ENCODE measurements around the gene GRXCR1. TPM values are rescaled to one million over a fixed set of nuclear protein-coding genes. Genes with fewer than 3 reads are reported as not detected.

The GRXCR1 gene
- total RNA-seq, 1 experiment from 2014 or later: not detected

DNA sequence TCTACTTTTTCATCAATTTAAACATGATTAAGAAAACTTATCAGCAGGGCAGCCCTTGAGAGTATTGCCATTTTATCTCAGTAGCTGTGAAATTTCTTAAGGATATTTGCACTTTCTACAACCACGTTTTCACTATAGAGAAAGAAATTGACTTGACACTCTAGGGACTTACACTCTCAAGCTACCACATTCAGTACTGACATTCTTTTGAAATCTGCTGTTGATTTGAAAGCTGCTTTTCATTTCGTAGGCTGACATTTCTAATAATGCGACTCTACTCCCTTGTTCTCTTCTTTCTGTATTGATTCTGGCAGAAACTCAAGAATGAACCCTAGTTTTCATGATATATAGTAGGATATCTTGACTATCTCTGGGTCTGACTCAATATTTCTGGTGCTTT lies 13.7 kb upstream of the GRXCR1 start (continued):
- TF ChIP-seq ATF1 (CRISPR knock-in tag; IDR thresholded peaks at IDR 0.05) (no peak), TEAD1 (CRISPR knock-in tag; IDR thresholded peaks at IDR 0.05) (no peak), ZNF396 (CRISPR knock-in tag; IDR thresholded peaks at IDR 0.05; ENCODE audit: borderline replicate concordance) (no peak), NFYB (CRISPR knock-in tag; conservative IDR thresholded peaks at IDR 0.05; ENCODE audit: low read depth) (no peak), MXD4 (CRISPR knock-in tag; IDR thresholded peaks at IDR 0.05; ENCODE audit: borderline replicate concordance) (no peak)

GRCh38 chr4:42881253-42881652 lies 11.3 kb upstream of the GRXCR1 start:
- CTCF ChIA-PET: no interaction called here
- TF ChIP-seq, protein P1, sequence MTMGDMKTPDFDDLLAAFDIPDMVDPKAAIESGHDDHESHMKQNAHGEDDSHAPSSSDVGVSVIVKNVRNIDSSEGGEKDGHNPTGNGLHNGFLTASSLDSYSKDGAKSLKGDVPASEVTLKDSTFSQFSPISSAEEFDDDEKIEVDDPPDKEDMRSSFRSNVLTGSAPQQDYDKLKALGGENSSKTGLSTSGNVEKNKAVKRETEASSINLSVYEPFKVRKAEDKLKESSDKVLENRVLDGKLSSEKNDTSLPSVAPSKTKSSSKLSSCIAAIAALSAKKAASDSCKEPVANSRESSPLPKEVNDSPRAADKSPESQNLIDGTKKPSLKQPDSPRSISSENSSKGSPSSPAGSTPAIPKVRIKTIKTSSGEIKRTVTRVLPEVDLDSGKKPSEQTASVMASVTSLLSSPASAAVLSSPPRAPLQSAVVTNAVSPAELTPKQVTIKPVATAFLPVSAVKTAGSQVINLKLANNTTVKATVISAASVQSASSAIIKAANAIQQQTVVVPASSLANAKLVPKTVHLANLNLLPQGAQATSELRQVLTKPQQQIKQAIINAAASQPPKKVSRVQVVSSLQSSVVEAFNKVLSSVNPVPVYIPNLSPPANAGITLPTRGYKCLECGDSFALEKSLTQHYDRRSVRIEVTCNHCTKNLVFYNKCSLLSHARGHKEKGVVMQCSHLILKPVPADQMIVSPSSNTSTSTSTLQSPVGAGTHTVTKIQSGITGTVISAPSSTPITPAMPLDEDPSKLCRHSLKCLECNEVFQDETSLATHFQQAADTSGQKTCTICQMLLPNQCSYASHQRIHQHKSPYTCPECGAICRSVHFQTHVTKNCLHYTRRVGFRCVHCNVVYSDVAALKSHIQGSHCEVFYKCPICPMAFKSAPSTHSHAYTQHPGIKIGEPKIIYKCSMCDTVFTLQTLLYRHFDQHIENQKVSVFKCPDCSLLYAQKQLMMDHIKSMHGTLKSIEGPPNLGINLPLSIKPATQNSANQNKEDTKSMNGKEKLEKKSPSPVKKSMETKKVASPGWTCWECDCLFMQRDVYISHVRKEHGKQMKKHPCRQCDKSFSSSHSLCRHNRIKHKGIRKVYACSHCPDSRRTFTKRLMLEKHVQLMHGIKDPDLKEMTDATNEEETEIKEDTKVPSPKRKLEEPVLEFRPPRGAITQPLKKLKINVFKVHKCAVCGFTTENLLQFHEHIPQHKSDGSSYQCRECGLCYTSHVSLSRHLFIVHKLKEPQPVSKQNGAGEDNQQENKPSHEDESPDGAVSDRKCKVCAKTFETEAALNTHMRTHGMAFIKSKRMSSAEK (CRISPR knock-in tag; IDR thresholded peaks at IDR 0.05; ENCODE audit: borderline replicate concordance): no peak
- Mint-ChIP-seq H3K27me3 (ENCODE audit: low read depth) (no peaks in the 10 kb centered on the region), H3K9me3 (peaks cover 14% of the 10 kb centered on the region), H3K27ac (no peak overlapping the region), H3K4me1 (no peaks in the 10 kb centered on the region), H3K4me3 (no peak overlapping the region), H3K36me3 (no peaks in the 10 kb centered on the region)
- POLR2A ChIA-PET: no interaction called here
- ATAC-seq (no peak), DNase-seq (ENCODE audit: low spot score) (no peak)

DNA sequence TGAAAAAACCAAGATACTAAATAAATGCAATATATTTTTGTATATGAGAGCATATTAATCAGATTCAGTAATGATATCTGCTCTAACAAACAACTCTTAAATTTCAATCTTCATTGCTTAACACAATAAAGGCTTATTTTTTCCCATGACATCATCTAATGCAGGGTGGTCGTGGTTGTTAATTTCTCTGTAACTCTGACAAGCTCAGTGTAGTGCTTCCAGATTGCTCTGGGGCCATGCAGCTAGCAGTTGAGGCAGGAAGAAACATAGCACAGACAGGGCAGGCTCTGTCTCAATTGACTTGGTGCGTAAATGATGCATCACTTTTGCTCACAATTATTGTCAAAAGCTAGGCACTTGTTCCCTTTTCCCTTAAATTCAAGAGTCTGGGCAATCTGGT lies 869 bp upstream of the GRXCR1 start:
- ATAC-seq: no peak
- no peak for TF ChIP-seq STAT6 (CRISPR knock-in tag; conservative IDR thresholded peaks at IDR 0.05; ENCODE audit: low read depth)
- TF ChIP-seq ZNF121 (CRISPR knock-in tag; IDR thresholded peaks at IDR 0.05): no peak
- TF ChIP-seq SMAD3 (CRISPR knock-in tag; IDR thresholded peaks at IDR 0.05; ENCODE audit: borderline replicate concordance): no peak
- no peak for TF ChIP-seq ATF6 (CRISPR knock-in tag; IDR thresholded peaks at IDR 0.05)
- no peak for TF ChIP-seq ZNF219 (CRISPR knock-in tag; IDR thresholded peaks at IDR 0.05; ENCODE audit: borderline replicate concordance)
- TF ChIP-seq IRF2 (CRISPR knock-in tag; IDR thresholded peaks at IDR 0.05; ENCODE audit: borderline replicate concordance, low read depth): no peak
- TF ChIP-seq ZNF671 (CRISPR knock-in tag; IDR thresholded peaks at IDR 0.05): no peak
- no peak for TF ChIP-seq FOXP1 (CRISPR knock-in tag; IDR thresholded peaks at IDR 0.05; ENCODE audit: borderline replicate concordance)
- no peak for TF ChIP-seq TP53 (CRISPR knock-in tag; IDR thresholded peaks at IDR 0.05)
- TF ChIP-seq NFATC4 (CRISPR knock-in tag; IDR thresholded peaks at IDR 0.05): no peak
- TF ChIP-seq, protein P2, sequence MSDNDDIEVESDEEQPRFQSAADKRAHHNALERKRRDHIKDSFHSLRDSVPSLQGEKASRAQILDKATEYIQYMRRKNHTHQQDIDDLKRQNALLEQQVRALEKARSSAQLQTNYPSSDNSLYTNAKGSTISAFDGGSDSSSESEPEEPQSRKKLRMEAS (CRISPR knock-in tag; IDR thresholded peaks at IDR 0.05): no peak
- no peak for TF ChIP-seq ESRRA (CRISPR knock-in tag; IDR thresholded peaks at IDR 0.05; ENCODE audit: borderline replicate concordance)
- TF ChIP-seq PREB (CRISPR knock-in tag; IDR thresholded peaks at IDR 0.05; ENCODE audit: borderline replicate concordance): no peak
- TF ChIP-seq JAZF1 (CRISPR knock-in tag; IDR thresholded peaks at IDR 0.05): no peak
- TF ChIP-seq CBFB (CRISPR knock-in tag; IDR thresholded peaks at IDR 0.05; ENCODE audit: low read depth): no peak
- no peak for TF ChIP-seq JUN (CRISPR knock-in tag; IDR thresholded peaks at IDR 0.05)
- TF ChIP-seq SP1 (CRISPR knock-in tag; conservative IDR thresholded peaks at IDR 0.05): no peak
- TF ChIP-seq NR3C1 (CRISPR knock-in tag; conservative IDR thresholded peaks at IDR 0.05; ENCODE audit: low read depth): no peak
- no peak for TF ChIP-seq CREB1 (CRISPR knock-in tag; IDR thresholded peaks at IDR 0.05)
- no peak for DNase-seq (ENCODE audit: low spot score)
- H3K9me3 Mint-ChIP-seq: no peaks in the 10 kb centered on the region; the same call in 1 of the 2 replicates
- no peak overlapping the region for H3K4me3 Mint-ChIP-seq
- CTCF ChIA-PET: no interaction called here
- H3K36me3 Mint-ChIP-seq: no peaks in the 10 kb centered on the region
- no peak overlapping the region for H3K27ac Mint-ChIP-seq
- POLR2A ChIA-PET: no interaction called here
- H3K4me1 Mint-ChIP-seq: peaks cover 5% of the 10 kb centered on the region
- no peaks in the 10 kb centered on the region; the same call in 1 of the 2 replicates for H3K27me3 Mint-ChIP-seq (ENCODE audit: low read depth)
